Astrocyte of the spinal cord (primary cell): ENCODE measurements around the gene ZFAND5.

ENCODE experiments used
- DNase-seq: peaks from one replicate; pipeline ENCODE4 v3.0.0; 2011; ENCODE audit warnings: low read depth, low spot score
- H3K4me3 ChIP-seq: 2 replicates; pipeline ENCODE4 v1.5.1; 2011; ENCODE audit warnings: low read depth, mild to moderate bottlenecking, low read length, moderate library complexity
- CTCF ChIP-seq: IDR thresholded peaks from 2 replicates; pipeline ENCODE4 v1.5.1; 2012; ENCODE audit warnings: low read depth, mild to moderate bottlenecking, low read length, inconsistent platforms
- in situ Hi-C: cut with HindIII; loops from 2 replicates; pipeline ENCODE4 v1.10.0; 2017; ENCODE audit warnings: low sequenced_read_pairs

Gene ZFAND5

GRCh38 chr9:72322678-72323077, 42.3 kb downstream of the ZFAND5 start:
- in situ Hi-C loops = no loop called here
- H3K4me3 ChIP-seq = no peak overlapping the region
- TF ChIP-seq CTCF = no peak
- no peak for DNase-seq

- no peak for TF ChIP-seq CTCF
- in situ Hi-C loops = no loop called here
- H3K4me3 ChIP-seq = no peak overlapping the region
- no peak for DNase-seq
These were observed 42.7 kb downstream of the ZFAND5 start for GRCh38 chr9:72322259-72322658.

- H3K4me3 ChIP-seq = no peak overlapping the region
- peak; percentile 94 for DNase-seq
- in situ Hi-C loops = no loop called here
- no peak for TF ChIP-seq CTCF
These were observed 49.3 kb downstream of the ZFAND5 start for GRCh38 chr9:72315510-72316311.

GRCh38 chr9:72315089-72315509, 49.9 kb downstream of the ZFAND5 start:
- DNase-seq = peak; percentile 87
- no peak for TF ChIP-seq CTCF
- H3K4me3 ChIP-seq = no peak overlapping the region
- in situ Hi-C loops = no loop called here

- TF ChIP-seq CTCF = no peak
- in situ Hi-C loops = no loop called here
- no peak for DNase-seq
- H3K4me3 ChIP-seq = no peak overlapping the region
These were observed 51.5 kb downstream of the ZFAND5 start for GRCh38 chr9:72313507-72313906.

- in situ Hi-C loops = no loop called here
- no peak overlapping the region for H3K4me3 ChIP-seq
- TF ChIP-seq CTCF = no peak
- no peak for DNase-seq
These were observed 52.5 kb downstream of the ZFAND5 start for GRCh38 chr9:72312386-72312987.
